ENCODE data around the gene SHKBP1.

Gene SHKBP1

DNA sequence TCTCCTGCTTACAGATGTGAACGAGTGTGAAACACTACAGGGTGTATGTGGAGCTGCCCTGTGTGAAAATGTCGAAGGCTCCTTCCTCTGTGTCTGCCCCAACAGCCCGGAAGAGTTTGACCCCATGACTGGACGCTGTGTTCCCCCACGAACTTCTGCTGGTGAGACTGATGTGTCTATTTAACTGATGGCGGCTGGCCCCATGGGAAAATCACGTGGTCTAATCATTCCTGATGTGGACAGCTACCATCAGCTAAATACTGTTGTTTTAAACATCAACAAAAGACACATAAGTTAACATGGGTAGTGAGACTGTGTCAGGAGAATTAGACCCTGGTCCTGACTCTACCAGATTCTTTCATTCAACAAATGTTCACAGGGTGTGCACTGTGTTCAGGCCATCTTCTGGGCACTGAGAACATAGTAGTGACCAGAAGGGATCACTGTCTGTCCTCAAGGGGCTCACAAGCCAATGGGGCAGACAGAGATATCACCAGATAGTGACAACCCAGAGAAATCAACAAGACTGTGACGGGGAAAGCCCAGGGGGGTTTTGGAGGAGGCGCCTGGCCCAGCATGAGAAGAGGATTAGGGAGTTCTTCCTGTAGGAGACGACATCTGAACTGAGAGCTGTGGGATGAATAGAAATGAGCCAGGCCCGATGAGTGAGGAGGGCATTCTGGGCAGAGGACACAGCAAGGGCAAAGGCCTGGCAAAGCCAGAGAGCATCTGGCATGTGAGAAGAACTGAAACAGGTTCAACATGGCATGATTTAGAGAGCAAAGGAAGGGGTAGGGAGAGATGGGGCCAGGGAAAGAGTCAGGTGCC lies 42.9 kb downstream of the SHKBP1 start:
- Histone ChIP-seq H3K4me1 (no peaks in the 10 kb centered on the region), H3K36me3 (no peaks in the 10 kb centered on the region), H3K9me3 (no peaks in the 10 kb centered on the region), H3K4me3 (ENCODE audit: low read depth, low read length) (no peak overlapping the region), H3K27me3 (no peaks in the 10 kb centered on the region)
- no peak for DNase-seq
- TF ChIP-seq, protein P1, sequence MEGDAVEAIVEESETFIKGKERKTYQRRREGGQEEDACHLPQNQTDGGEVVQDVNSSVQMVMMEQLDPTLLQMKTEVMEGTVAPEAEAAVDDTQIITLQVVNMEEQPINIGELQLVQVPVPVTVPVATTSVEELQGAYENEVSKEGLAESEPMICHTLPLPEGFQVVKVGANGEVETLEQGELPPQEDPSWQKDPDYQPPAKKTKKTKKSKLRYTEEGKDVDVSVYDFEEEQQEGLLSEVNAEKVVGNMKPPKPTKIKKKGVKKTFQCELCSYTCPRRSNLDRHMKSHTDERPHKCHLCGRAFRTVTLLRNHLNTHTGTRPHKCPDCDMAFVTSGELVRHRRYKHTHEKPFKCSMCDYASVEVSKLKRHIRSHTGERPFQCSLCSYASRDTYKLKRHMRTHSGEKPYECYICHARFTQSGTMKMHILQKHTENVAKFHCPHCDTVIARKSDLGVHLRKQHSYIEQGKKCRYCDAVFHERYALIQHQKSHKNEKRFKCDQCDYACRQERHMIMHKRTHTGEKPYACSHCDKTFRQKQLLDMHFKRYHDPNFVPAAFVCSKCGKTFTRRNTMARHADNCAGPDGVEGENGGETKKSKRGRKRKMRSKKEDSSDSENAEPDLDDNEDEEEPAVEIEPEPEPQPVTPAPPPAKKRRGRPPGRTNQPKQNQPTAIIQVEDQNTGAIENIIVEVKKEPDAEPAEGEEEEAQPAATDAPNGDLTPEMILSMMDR (IDR thresholded peaks at IDR 0.05; ENCODE audit: low read depth, low read length), result no peak

DNA sequence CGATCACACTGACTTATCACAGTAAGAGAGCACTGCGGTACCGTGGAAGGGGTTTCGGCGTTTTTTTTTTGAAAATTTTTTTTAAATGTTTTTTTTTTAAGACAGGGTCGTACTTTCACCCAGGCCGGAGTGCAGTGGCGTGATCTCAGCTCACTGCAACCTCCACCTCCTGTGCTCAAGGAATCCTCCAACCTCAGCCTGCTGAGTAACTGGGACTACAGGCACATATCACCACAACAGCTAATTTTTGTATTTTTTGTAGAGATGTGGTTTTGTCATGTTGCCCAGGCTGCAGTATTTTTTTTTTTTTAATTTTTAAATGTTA lies 43.5 kb downstream of the SHKBP1 start:
- H3K27me3 ChIP-seq, result no peaks in the 10 kb centered on the region
- TF ChIP-seq, protein P1 (IDR thresholded peaks at IDR 0.05; ENCODE audit: low read depth, low read length), result no peak
- H3K4me3 ChIP-seq (ENCODE audit: low read depth, low read length), result no peak overlapping the region
- H3K4me1 ChIP-seq, result no peaks in the 10 kb centered on the region
- no peaks in the 10 kb centered on the region for H3K36me3 ChIP-seq
- DNase-seq, result no peak
- H3K9me3 ChIP-seq, result no peaks in the 10 kb centered on the region

DNA sequence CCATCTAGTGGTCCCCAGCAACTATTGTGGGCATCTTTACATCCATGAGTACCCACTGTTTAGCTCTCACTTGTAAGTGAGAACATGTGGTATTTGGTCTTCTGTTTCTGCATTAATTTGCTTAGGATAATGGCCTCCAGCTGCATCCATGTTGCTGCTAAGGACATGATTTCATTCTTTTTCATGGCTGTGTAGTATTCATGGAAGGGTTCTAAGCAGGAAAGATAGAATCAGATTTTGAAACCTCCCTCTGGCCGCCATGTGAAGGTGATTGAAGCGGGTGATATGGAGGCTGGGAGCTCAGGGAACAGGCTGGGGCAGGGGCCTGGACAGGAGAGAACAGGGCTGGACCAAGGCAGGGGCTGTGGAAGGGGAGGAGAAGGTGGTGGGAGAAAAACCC lies 44.6 kb downstream of the SHKBP1 start:
- Histone ChIP-seq H3K9me3 (no peaks in the 10 kb centered on the region), H3K27me3 (no peaks in the 10 kb centered on the region), H3K4me1 (peaks cover 3% of the 10 kb centered on the region; the same call in 1 of the 2 replicates), H3K36me3 (no peaks in the 10 kb centered on the region), H3K4me3 (ENCODE audit: low read depth, low read length) (no peak overlapping the region)
- no peak for DNase-seq
- TF ChIP-seq, protein P1 (IDR thresholded peaks at IDR 0.05; ENCODE audit: low read depth, low read length), result no peak

DNA sequence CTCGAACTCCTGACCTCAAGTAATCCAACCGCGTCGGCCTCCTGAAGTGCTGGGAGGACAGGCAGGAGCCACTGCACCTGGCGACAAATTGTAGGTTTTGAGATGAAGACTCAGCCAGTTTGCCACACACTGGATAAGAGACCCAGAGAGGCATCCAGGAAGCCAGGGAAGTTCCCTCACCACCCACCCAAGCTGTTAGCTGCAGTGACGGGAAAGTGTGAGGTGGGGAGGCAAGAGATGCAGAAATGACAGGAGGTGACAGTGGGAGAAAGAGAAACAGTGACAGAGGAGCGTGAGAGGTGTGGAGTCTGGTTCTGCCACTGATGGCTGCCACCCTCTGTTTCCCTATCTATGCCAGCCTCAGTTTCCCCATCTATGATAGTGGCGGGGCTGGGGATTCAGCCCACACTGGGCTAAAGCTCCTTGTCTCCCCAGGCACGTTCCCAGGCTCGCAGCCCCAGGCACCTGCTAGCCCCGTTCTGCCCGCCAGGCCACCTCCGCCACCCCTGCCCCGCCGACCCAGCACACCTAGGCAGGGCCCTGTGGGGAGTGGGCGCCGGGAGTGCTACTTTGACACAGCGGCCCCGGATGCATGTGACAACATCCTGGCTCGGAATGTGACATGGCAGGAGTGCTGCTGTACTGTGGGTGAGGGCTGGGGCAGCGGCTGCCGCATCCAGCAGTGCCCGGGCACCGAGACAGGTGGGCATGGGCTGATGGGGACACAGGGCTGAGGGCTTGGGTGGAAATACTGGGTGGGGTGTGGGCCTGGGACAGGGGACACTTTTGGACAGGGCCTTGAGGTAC lies 45.5 kb downstream of the SHKBP1 start:
- Histone ChIP-seq H3K9me3 (no peaks in the 10 kb centered on the region), H3K4me1 (peaks cover 3% of the 10 kb centered on the region; the same call in 1 of the 2 replicates), H3K4me3 (ENCODE audit: low read depth, low read length) (no peak overlapping the region), H3K36me3 (no peaks in the 10 kb centered on the region), H3K27me3 (no peaks in the 10 kb centered on the region)
- no peak for DNase-seq
- TF ChIP-seq, protein P1 (IDR thresholded peaks at IDR 0.05; ENCODE audit: low read depth, low read length), result no peak

DNA sequence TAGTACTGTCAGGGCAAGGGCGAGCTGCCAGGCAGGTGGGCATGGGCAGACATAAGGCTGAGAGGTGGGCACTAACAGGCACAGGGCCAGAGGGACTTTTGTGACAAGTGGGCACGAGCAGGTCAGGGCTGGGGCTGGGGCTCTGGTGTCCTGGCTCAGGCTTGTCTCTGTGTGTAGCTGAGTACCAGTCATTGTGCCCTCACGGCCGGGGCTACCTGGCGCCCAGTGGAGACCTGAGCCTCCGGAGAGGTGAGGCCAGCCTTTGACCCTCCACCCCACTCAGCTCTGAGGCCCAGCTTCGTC lies 46.1 kb downstream of the SHKBP1 start:
- H3K36me3 ChIP-seq, result no peaks in the 10 kb centered on the region
- no peak for DNase-seq
- TF ChIP-seq, protein P1 (IDR thresholded peaks at IDR 0.05; ENCODE audit: low read depth, low read length), result no peak
- H3K4me1 ChIP-seq, result peaks cover 3% of the 10 kb centered on the region; the same call in 1 of the 2 replicates
- H3K9me3 ChIP-seq, result no peaks in the 10 kb centered on the region
- no peak overlapping the region for H3K4me3 ChIP-seq (ENCODE audit: low read depth, low read length)
- H3K27me3 ChIP-seq, result no peaks in the 10 kb centered on the region

Measured in BE2C (cell line).